ENCODE data around the gene VPS25.
"Not testable (repeated sequence)": the region's sequence is repeated elsewhere in the genome, so short reads cannot be mapped to it uniquely, and the experiment has no call there.

Gene VPS25

DNA sequence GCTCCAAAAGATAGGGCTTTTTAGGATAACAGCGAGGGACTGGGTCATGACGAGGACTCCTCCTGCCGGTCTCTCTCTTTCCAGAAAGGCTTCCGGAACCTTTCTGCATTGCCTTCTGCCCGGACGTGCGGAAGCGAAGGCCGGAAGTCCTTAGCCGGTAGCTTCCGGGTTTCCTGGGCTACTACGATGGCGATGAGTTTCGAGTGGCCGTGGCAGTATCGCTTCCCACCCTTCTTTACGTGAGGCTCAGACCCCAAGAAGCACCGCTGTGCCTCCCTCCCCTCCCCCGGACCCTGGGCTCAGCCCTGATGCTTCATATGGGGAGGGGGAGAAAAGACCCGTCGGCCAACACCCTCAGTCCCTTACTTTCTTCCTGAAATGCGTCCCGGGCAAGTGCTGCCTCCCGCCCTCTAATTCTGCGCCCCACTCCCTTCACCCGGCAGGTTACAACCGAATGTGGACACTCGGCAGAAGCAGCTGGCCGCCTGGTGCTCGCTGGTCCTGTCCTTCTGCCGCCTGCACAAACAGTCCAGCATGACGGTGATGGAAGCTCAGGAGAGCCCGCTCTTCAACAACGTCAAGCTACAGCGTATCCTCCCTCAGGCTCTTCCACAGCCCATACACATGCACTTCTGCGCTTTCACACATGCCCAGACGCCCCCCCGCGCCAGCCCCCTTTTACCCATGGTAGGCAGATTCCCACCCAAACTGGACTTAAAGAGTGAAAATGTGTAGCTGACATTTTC lies at the start of gene VPS25:
VPS25 (plus strand) TSS at position 160 of the 746 bp plus-strand sequence; CDS start at position 187, 27 bp downstream.
- DNase-seq: peak; percentile 89

DNA sequence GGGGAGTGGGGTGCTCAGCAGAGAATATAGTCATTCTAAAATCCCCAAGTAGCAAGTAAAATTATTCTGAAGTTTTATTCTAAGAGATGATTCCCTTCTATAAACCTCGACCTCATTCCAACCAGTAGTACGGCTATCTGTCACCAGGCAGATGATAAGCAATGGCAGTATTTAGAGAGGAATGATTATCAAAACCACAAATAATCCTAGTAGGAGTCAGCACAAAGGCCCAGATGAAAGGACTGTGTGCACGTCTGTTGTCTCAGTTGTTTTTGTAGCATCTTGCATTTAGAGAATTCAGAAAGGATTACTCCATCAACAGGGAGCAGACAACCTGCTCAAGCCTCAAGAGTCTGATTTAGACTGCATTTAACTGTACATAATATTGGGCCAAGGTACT lies 49.6 kb upstream of the VPS25 start:
- no peak for DNase-seq

DNA sequence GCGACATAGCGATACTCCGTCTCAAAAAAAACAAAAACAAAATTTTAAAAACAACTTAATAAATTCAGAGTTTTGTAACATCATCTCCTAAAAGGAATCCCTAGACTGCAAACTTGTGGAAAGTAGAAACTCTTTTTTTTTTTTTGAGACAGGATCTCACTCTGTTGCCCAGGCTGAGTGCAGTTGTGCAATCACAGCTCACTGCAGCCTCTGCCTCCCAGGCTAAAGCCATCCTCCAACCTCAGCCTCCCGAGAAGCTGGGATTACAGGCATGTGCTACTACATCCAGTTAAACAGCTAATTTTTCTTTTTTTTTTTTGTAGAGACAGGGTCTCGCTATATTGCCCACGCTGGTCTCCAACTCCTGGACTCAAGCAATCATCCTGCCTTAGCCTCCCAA lies 48.1 kb upstream of the VPS25 start:
- no peak for DNase-seq

DNA sequence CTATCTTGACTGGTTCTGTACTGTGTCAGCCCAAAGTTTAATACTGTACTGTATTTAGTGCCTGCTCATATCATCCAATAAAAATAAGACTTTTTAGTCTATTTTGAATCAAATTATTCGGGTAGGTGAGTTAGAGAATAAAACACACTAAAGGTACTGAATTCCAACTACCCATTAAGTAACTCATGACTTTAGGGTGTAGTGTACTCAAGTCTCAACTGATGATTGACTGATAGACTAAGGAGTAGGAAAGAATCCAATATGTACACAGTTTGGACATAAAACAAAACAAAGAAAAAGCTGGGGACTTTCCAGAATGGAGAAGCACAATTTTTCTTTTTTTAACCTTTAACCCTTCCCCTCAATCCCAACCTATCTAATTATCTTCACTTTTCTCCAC lies 32.5 kb upstream of the VPS25 start:
- no peak for DNase-seq

DNA sequence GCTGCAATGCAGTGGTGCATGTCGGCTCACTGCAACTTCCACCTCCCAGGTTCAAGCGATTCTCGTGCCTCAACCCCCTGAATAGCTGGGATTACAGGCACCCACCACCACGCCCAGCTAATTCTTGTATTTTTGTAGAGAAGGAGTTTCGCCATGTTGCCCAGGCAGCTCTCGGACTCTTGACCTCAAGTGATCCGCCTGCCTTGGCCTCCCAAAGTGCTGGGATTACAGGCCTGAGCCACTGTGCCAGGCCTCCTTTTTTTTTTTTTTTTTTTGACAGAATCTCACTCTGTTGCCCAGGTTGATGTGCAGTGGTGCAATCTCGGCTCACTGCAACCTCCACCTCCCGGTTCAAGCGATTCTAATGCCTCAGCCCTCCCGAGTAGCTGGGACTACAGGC lies 30.3 kb upstream of the VPS25 start:
- not testable (repeated sequence) for DNase-seq

DNA sequence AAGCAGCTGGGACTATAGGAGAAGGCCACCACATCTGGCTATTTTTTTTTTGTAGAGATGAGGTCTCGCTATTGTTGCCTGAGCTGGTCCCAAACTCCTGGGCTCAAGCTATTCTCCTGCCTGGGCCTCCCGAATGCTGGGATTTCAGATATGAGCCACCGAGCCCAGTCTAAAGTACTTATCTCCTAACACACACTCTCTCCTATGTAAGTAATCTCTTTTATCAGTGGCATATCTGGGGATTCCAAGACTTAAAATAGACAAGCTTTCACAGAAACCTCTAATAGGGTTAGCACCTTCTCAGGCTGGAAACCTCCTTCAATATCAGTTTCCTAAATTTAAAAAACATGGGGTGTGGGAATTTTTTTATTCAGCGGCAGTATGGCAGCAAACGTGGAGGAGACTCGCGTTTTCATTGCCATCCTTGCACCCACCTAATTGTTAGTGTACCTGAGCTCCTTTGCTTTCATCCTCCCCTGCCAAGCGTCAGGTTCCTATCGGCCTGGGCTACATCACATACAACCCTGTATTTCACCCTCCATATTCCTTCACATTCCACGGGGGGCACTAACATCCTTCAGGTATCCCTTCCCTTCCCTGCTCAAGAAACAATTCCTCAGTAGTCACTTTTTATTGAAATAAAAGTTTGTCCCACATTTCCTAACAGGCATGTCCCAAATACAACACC lies 29.5 kb upstream of the VPS25 start:
- no peak for DNase-seq

DNA sequence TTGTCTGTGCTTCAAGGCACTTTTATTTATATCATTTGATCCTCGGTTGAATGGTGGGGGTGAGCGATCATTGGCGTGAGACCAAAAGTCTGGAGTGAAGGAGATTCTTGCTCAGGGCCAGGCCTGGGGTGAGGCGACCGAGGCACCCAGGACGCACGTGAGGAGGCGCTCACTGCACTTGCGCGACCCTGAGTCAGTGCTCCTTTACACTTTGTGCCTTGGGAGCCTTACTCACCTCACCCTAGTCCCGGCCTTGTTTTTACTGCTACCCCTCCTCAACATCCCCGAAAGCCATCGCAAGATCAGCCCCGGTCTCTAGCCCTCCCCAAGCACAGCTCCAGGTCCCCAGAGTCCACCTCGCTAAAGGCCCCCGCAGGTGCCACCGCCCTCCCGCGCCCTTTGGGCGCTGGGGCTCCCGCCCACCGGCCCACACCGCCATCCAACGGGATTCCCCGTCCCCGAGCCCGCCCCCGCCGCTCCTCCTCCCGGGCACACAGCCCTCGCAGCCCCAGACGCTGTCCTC lies 28.9 kb upstream of the VPS25 start:
- DNase-seq: peak; percentile 91

DNA sequence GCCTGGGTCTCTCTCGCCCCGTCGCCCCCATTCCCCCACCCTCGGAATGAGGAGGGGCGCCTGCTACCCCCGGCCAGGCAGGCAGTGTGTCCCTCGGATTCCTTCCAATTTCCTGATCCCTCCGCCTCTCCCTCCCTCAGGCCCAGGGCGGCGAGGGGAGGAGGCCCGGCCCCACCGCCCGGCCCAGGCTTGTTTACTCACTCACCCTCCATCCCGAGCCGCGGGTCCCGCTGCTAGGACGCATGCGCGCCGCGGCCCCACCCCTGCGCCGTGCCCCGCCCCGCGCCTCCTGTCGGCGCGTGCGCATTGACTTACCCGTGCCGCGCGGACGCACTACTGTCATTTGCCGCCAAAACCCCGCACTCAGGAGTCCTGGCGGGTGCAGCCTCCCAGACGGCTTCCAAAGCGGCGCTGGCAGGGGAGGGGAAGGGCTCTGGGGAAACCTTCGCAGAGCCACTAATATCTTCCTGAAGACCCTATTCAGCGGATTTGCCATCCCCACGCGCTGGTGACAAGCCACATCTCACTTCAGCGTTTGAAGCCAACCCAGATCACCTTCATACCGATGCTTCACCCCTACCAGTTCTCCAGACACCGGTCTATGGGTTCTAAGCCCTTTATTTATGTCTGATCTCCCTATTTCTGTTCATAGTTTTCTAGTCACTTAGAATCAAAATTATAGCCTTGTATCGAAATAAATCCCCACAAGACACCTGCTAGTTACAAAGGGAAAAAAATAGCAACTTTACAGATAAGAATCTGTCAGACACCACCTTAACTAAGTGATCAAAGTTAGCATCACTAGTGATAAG lies 28.2 kb upstream of the VPS25 start, which contains the start of gene EZH1:
EZH1 (minus strand) TSS at position 235 of the 812 bp plus-strand sequence. CDS start 16,099 bp downstream, outside the sequence.
- DNase-seq: peak; percentile 98

DNA sequence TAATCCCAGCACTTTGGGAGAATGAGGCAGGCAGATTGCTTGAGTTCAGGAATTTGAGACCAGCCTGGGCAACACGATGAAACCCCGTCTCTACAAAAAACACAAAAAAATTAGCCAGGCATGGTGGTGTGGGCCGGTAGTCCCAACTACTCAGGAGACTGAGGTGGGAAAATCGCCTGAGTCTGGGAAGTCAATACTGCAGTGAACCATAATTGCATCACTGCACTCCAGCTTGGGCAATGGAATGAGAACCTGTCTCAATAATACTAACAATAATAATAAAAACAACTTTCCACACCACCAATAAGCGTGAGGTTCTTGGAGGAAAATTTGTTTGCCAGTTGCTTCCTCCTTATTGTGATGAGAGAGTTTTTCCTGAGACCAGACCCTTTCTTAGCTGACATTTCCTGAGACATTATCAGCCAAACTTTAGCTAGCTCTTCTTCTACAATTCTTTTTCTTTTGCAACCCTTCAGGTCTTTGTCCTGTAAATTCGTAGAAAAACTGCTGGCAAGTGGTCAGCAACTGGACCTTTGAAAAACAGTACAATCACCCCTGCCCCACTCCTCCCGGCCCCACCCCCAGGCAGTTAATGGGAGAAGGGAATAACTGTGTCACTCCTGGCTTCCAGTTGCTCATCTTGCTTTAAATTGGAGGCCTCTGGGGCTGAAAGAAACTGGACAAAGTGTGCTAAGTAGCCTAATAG lies 24.9 kb upstream of the VPS25 start:
- no peak for DNase-seq

DNA sequence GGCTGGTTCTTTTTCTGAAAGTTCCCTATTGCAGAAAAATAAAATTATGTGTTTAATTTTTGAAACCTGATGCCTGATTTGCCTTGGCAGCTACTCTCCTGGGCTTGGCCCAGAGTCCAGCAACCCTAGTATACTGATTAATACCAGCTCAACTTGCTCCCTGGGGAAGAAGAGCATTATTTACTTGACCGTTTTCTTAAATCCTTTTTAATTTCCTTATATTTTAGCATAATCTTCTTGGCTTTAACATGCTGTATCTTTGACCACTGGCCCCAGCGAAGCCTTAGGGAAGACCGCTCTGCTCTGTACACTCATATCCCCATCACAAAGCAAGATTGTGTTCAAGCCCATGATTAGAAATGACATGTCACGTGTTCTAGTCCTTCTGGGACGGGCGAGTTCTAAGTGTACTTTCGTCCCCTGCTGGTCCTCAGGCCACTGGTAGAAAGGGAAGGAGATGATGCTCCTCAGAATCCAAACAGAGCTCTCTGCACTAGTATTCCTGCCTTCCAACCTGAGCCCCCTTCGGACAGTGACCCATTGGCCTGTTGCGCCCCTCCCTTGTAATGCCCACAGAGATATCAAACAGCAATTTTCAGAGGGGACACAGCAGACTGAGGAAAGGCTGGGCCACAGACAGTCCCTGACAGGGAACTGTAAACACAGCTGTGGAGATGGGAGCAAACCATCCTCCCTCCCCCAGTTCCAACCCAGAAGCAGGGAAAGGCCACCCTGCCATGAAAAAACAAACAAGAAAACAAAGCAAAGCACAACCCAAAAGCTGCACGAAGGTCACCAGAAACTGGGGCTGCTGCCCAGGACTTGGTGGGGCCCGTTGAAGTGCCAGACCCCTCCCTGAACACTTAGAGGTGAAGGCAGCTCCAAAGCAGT lies 24.1 kb upstream of the VPS25 start:
- no peak for DNase-seq

DNA sequence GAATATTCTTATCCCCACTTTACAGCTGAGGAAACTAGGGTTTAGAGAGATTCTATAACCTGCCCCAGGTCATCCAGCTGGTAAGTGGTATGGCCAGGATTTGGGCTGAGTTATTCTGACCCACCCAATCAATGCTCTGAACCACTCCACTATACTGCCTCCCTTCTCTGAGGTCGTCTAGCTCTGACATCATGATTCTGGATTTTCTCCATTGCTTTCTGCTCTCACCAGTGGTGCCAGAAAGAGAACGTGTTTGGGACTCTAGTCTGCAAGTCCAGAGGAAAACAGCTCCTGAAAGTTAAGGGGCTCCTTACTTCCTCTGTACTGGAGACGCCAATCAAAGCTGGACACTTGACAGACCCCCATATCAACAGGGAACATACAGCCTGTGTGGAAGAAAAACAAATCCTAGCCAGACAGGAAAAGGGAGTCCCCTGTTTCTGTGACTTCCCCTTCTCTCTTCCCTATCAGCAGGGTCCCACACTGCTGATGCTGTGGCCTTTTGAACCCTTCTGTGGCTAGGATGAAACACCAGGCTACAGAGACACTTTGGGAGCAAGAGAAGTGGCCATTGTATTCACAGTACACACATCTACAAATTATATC lies 22.4 kb upstream of the VPS25 start:
- DNase-seq: no peak

DNA sequence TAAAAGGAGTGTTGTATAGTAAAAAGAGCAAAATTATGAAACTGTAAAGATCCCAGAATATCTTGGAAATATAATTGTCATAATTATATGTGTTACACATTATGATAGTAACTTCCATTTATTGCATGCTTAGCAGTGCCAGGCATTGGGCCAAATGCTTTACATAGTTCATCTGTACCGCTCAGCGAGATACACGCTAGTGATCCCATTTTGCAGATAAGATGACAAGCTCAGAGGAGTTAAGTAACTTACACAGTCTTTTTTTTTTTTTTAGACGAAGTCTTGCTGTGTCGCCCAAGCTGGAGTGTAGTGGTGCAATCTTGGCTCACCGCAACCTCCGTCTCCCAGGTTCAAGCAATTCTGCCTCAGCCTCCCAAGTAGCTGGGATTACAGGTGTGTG lies 21.6 kb upstream of the VPS25 start:
- no peak for DNase-seq

DNA sequence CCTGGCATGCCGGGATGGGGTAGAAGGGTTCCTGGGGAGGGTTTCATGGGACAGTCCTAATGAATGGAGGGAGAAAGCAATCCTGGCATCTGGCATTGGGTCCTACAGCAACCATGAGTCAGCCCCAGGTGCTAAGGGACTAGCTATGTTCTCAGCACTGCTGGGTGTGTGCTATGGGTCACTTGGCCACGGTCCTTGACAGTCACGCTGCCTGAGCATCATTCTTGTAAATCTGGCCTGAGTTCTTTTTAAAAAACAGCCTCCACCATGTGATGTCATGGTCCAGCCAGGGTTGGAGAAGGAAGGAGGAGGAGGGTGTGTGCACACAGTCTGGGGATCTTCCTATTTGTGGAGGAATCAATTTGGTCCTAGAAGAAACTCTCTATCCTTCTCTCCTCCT lies 18.5 kb upstream of the VPS25 start:
- no peak for DNase-seq

DNA sequence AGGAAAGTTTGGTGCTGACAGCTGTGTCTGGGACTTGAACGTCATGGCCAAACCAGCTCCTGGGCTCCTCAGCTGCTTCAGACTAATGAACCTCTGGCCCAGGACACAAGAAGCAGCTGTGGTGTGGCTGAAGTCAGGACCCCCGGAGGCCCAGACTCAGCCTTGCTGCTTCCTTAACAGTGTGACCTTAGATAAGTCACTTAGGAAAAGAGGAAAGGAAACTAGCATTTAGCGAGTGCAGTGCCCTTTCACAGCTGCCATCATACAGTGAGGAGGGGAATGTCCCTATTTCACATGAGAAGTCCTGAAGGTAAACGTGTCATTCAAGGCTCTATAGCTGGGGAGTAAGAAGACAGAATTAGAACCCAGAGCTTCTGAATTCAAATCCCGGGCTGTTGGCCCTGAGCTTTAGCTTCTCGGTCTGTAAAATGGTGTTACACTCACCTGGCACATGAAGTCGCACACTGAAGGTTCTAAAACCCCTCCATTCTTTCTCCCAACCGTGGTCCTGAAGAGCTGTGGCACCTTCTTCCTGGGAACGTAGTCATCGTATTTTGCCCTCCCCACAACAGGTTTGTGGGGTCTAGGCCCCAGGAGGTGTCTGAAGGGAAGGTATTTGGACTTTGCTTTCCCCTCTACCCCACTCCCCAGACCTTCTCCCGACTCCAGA lies 13.1 kb upstream of the VPS25 start:
- DNase-seq: no peak

DNA sequence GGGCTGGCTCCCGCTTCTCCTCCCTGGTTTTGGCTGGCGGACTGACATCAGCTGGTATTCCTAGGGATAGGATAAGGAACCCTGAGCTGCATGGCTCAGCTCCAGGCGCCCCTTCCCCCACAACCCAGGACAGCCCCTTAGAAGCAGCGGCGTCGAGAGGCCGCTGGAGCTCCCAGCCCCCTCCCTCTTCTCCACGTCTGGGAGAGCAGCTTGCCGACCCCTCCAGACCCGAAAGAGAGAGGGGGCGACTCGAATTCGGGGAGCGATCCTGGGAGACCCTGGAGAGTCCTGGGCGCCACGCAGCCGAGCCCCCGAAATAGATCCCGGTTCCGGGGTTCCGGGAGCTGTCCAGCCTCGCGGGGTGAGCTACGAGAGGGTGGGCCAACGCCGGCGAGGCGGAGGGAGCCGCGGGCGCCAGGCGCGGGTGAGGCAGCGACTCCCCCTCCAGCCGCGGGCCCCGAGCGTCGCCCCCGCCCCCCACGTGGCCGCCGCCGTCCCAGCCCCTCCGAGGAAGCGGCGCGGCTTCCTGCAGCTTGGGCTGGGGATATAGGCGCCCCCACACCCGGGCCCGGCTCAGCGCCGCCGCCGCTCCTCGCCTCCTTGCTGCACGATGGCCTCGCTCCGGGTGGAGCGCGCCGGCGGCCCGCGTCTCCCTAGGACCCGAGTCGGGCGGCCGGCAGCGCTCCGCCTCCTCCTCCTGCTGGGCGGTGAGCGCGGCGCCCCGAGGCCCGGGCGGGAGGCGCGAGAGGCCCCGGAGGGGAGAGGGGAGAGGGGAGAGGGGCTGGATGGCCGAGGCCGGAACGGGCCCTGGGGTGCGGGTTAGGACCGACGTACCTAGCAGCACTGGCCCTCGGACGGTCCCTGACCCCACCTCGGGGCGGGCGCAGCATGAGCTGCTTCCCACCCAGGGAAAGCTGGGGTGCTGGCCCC lies 12.3 kb upstream of the VPS25 start, which contains the start of gene RAMP2:
RAMP2 (plus strand) TSS at position 576 of the 930 bp plus-strand sequence; CDS start at position 611, 35 bp downstream.
- peak; percentile 10 for DNase-seq

DNA sequence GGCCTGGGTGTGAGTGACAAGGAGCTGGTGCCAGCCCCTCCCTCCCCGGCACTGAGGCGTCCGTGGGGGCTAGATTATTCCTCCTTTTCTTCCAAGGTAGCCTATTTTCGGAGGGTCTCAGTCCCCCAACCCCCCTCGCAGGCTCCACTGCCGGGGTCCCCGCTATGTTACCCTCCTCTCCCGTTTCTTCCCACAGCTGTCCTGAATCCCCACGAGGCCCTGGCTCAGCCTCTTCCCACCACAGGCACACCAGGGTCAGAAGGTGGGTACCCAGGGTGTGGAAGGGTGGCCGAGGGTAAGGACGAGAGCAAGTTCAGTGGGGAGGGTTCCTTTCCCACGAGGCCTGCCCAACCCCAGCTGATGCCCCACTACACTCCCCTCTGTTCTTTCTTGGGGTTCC lies 11.6 kb upstream of the VPS25 start:
- no peak for DNase-seq

DNA sequence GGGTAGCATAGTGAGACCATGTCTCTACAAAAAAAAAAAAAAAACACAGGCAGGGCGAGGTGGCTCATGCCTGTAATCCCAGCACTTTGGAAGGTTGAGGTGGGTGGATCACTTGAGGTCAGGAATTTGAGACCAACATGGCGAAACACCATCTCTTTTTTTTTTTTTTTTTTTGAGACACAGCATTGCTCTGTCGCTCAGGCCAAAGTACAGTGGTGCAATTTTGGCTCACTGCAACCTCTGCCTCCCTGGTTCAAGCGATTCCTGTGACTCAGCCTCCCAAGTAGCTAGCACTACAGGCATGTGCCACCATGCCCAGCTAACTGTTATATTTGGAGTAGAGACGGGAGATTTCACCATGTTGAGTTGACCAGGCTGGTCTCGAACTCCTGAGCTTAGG lies 7.1 kb upstream of the VPS25 start:
- DNase-seq: no peak

DNA sequence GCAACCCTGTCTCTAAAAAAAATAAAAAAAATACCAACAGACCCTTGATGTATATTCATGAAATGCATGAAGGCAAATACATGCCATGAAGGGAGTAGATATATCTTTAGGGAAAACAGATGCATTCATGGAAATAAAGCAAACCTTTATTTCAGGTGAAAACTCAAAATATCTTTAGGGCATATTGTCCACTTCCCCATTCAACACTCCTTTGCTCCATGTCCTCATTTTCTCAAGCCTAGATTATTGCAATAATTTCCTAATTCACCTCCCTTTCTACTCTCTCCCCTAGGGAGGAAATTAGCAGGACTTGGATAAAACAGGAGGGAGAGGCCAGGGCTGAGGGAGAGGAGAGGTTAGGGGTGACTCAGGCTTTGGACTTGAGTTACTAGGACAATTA lies 5.7 kb upstream of the VPS25 start:
- DNase-seq: no peak

DNA sequence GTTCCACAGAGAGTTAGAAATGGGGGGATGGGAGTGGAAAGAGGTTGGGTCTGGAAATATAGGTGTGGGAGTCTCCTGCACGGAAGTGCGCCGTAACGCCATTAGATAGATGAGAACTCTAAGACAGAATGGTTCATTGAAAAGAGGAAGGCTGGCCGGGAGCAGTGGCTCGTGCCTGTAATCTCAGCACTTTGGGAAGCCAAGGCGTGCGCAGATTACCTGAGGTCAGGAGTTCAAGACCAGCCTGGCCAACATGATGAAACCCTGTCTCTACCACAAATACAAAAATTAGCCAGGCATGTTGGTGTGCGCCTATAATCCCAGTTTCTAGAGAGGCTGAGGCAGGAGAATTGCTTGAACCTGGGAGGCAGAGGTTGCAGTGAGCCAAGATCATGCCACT lies 5.2 kb upstream of the VPS25 start:
- not testable (repeated sequence) for DNase-seq
